Right cardiac atrium (tissue), 5 donors: ENCODE measurements around the gene RUNDC3A. TPM values are rescaled to one million over a fixed set of nuclear protein-coding genes. Genes with fewer than 3 reads are reported as not detected.

Experiments used
- ATAC-seq, 2 donors: fragments of 200-7000 bp; cut with Tn5 transposase; one replicate each; pipeline versions ENCODE4 v1.8.0 to v1.9.1; 2020; ENCODE audit warnings: moderate library complexity in 2 of 2, mild to moderate bottlenecking in 1 of 2
- DNase-seq, 3 donors: peaks; one replicate each; pipeline ENCODE4 v3.0.0-alpha.2; 2020
- H3K27ac ChIP-seq: one replicate; pipeline ENCODE4 v1.5.1; 2013; ENCODE audit warnings: mild to moderate bottlenecking, low read length, control low read depth, moderate library complexity
- H3K27me3 ChIP-seq: one replicate; pipeline ENCODE4 v1.6.1; 2013; ENCODE audit not compliant: control insufficient read depth, insufficient read depth
- H3K4me1 ChIP-seq: one replicate; pipeline ENCODE4 v1.6.1; 2013; ENCODE audit warnings: low read length; ENCODE audit not compliant: control insufficient read depth, insufficient read depth
- H3K4me3 ChIP-seq: one replicate; pipeline ENCODE4 v1.5.1; 2013; ENCODE audit warnings: low read length, control low read depth
- H3K9me3 ChIP-seq: one replicate; pipeline ENCODE4 v1.6.1; 2013; ENCODE audit warnings: low read length; ENCODE audit not compliant: control insufficient read depth
- WGBS: extraction: QIAGEN DNeasy Blood & Tissue Kit; methylation state at CpG from one replicate; pipeline ENCODE4 v1.1.7; 2013; 5-methylcytosine and 5-hydroxymethylcytosine counted together
- intact Hi-C, 4 donors: fragments of 100-400 bp; cut with DNase I; formaldehyde crosslinking; loops; one replicate each; pipeline versions ENCODE4 v1.11.0 to v1.14.0; 2022 to 2023
- polyA plus RNA-seq: library from polyadenylated mRNA; stranded (reverse); fragments of 200-250 nt; gene quantifications from one replicate; pipeline ENCODE4 v1.2.3, GENCODE V29; 2013
- total RNA-seq, 4 donors: library from RNA; stranded (reverse); fragmentation: NEBNext Ultra II Directional; extraction: Animal tissue kit (Norgen Biotek cat#: 25700); gene quantifications; one replicate each; pipeline ENCODE4 v1.2.1, GENCODE V29; 2021
- donor health status: healthy with polysubstance abuse.
- donor health status: DM: no; HTN: yes; CAD: no.
- donor health status: DM: no; HTN: no; CAD: no.
- donor health status: DM: no; HTN: yes; CAD: no; lungs with severe emphysema.
- donor health status: DM: yes; HTN: yes; CAD: no.

RUNDC3A gene
- total and polyA plus RNA-seq, 5 donors, result 1.6 to 4.5 (median 2.1) TPM

DNA sequence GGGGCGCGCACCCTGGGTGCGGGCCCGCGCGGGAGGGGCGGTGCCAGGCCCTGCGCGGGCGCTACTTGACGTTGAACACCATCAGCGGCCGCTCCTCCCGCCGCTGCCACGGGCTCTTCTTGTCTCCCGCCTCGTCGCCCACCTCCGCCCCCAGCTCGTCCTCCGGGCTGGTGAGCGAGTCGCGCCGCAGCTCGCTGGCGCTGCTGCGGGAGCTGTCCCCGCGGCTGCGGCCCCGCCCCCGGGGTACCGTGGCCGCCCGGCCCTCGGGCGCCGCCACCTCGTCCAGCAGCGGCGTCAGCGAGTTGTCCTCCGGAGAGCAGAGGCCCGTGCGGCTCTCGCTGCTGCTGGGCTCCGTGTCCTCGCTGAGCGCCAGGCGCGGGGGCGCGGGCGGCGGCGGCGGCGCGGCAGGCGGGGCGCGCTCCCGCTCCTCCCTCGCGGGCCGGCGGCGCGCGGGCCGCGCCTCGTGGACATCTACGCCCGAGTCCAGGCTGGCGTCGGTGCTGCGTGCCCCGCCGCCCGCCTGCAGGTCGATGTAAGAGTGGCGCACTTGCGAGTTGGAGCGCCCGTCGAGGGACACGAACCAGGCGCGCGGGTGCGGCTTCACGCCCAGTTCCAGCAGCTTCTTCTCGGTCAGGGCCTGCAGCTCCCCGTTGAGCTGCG lies 45.4 kb downstream of the RUNDC3A start:
- ATAC-seq, result peak in 1 of 2 donors; percentile 23
- DNase-seq, result peak; percentile 47 to 85 (median 82)
- peak overlapping the region; percentile 33 for H3K4me3 ChIP-seq
- intact Hi-C loops, result no loop called here
- H3K27ac ChIP-seq, result no peak overlapping the region
- 27% methylated on average over 98 of the region's 98 CpGs for WGBS
- no peaks in the 10 kb centered on the region for H3K9me3 ChIP-seq
- H3K4me1 ChIP-seq, result no peaks in the 10 kb centered on the region
- no peaks in the 10 kb centered on the region for H3K27me3 ChIP-seq

DNA sequence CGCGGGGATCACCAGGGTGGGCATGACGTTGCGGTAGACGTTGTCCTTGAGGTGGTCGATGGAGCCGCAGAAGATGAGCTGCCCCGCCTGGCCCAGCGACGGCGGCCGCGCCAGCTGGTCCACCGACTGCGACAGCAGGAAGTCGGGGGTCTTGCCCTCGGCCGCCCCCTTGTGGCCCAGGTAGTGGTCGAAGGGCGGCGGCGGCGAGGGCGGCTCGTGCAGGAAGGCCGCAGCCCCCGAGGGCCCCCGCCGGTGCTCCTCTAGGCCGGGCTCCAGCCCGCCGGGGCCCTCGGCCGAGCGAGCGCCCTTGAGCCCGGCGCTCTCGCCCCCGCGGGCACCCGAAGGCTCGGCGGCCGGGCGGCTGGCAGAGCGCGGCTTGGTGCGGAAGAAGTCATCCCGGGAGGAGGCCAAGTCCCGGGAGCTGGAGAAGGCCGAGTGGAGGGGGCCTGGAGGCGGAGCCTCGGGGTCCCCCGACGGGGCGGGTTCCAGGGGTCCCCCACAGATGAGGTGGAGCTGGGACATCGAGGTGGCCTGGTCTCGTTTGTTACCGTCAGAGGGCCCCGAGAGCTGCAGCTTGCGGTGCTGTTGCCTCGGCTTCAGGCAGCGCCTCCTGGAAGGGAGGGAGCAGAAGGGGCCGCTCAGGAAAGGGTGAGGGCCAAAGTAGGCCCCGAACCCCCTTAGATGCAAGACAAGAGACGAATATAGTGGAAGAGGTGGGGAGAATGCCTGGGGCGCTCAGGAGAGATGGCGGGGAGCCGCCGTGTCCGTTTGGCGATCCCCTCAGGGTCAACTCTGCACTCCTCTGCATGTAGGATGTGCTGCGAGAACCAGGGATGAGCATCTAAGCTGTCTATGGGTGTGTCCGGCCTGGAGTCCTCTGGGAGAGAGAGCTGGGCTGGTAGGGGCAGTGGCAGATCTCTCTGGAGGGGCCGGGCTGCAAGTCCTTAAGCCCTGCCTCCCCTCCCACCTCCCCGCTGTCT lies 46.5 kb downstream of the RUNDC3A start:
- H3K4me1 ChIP-seq, result no peaks in the 10 kb centered on the region
- no peak overlapping the region for H3K27ac ChIP-seq
- DNase-seq (peak; percentile 58 to 88 (median 86)), ATAC-seq (no peak)
- intact Hi-C loops, result no loop called here
- no peaks in the 10 kb centered on the region for H3K27me3 ChIP-seq
- H3K9me3 ChIP-seq, result no peaks in the 10 kb centered on the region
- WGBS, result 52% methylated on average over 77 of the region's 77 CpGs
- H3K4me3 ChIP-seq, result peak overlapping the region; percentile 33

DNA sequence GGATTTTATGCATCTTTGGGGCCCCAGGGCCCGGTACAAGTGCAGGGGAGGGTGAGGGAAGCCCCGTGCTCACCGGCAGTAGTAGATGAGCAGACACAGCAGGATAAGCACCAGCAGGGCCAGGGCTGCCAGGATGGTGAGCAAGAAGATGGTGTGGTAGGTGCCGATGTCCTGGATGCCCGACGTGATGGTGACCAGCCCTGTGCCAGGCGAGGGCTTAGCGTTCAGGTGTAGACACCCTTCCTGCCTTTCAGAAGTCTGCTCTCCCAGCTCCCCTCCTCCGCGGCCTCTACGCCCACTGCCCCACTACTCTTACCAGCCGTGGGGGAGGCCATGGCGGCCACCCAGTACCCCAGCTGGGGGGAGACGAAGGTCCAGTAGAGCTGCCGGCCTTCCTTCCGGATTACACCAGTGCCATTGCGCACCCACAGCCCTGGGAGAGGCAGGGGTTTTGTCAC lies 47.3 kb downstream of the RUNDC3A start:
- Histone ChIP-seq H3K4me3 (no peak overlapping the region), H3K4me1 (no peaks in the 10 kb centered on the region), H3K9me3 (no peaks in the 10 kb centered on the region), H3K27me3 (no peaks in the 10 kb centered on the region), H3K27ac (no peak overlapping the region)
- ATAC-seq (no peak), DNase-seq (peak in 2 of 3 donors; percentile 53 to 57)
- WGBS, result 84% methylated on average over 17 of the region's 17 CpGs
- intact Hi-C loops, result no loop called here

DNA sequence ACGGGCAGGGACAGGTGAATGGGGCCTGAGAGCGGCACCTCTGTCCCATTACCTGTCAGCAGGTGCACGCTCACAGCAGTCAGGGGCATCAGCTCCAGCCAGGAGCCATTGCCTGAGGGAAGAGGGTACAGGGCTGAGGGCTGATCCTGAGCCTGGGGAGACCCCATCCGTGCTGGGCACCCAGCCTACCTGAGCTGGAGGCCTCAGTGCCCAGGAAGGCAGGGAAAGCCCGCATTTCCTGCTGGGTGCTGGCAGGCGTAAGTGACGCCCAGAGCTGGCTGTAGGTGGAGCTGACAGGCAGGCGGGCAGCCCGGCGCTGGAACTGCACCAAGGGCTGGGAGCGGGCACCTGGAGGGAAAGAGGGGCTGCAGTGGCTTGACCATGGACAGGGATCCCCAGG lies 47.8 kb downstream of the RUNDC3A start:
- no peak for ATAC-seq
- 87% methylated on average over 11 of the region's 11 CpGs for WGBS

DNA sequence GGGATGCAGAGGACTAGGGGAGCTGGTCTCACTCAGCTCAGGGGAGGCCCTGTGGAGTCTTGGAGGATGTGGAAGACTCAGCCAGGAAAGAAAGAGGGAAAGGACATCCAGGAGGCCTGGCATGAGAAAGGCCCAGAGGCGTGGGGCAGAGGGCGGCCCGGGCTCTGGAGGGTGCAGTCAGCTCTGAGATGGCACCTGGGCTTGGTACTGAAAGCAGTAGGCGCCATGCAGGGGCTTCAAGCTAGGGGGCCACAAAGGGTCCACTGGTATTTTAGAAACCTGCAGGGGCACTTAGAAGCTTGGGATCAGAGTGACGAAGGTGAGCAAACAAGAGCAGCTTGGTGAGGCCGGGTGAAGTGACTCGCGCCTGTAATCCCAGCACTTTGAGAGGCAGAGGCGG lies 49.7 kb downstream of the RUNDC3A start:
- Histone ChIP-seq H3K27me3 (no peaks in the 10 kb centered on the region), H3K27ac (no peak overlapping the region), H3K4me3 (no peak overlapping the region), H3K9me3 (no peaks in the 10 kb centered on the region), H3K4me1 (peaks cover 10% of the 10 kb centered on the region)
- WGBS, result 90% methylated on average over 9 of the region's 9 CpGs
- peak in 1 of 3 donors; percentile 16 for DNase-seq
- intact Hi-C loops, result no loop called here
- no peak for ATAC-seq

More for the DNA sequence above, 47.8 kb downstream of the RUNDC3A start:
- no peaks in the 10 kb centered on the region for H3K27me3 ChIP-seq
- DNase-seq, result peak in 1 of 3 donors; percentile 48
- no peak overlapping the region for H3K4me3 ChIP-seq
- H3K4me1 ChIP-seq, result peaks cover 4% of the 10 kb centered on the region
- H3K27ac ChIP-seq, result no peak overlapping the region
- intact Hi-C loops, result no loop called here
- H3K9me3 ChIP-seq, result no peaks in the 10 kb centered on the region

DNA sequence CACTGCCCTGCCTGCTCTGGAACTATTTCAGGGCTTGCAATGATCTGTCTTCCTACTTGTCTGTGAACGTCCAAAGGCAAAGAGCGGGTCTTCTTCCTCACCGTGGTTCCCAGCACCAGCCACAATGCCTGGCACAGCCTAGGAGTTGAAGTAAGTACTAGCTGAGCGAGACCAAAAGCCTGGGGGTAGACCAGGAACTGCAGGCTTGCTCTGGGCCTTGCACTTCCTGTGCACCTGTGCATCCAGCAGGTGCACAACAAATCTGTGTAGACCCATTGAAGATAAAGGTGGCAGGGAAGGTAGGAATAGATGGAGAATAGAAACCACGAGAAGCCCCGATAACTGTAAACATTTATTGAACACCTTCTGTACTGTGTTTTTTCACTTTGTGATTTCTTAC lies 50.6 kb downstream of the RUNDC3A start:
- peak in 1 of 3 donors; percentile 21 for DNase-seq
- Histone ChIP-seq H3K9me3 (no peaks in the 10 kb centered on the region), H3K4me3 (no peak overlapping the region), H3K27ac (no peak overlapping the region), H3K4me1 (peaks cover 10% of the 10 kb centered on the region), H3K27me3 (no peaks in the 10 kb centered on the region)
- WGBS, result 75% methylated on average over 6 of the region's 6 CpGs
- no peak for ATAC-seq
- intact Hi-C loops, result no loop called here

DNA sequence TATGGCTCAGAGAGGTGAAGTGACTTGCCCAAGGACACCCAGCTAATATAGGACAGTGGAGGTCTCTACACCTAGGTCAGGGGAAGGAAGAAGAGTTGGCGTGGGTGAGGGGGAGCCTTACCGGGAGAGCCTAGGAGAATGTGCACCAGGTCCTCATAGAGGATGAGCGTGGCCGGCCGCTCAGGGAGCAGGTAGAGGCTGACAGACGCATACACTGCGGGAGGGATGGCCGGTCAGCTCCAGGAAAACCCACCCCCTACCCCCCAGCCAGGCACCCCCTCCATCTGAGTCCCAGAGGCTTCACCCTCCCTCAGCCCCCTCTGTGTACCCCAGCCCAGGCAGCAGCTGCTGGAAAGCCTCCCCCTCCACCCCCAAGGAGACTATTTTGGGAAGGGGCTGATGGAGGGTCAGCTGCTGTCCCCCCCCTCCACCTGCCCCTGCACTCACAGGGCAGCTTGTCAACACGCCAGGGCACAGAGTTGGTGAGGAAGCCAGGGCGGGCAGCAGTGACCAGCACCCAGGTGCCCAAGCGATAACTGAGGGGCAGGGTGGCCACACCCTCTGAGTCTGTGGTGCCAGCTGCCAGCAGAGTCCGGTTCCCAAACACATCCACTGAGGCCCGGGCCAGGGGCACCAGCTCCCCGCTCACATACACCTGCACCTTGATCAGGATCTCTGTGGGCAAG lies 51.2 kb downstream of the RUNDC3A start:
- 90% methylated on average over 14 of the region's 14 CpGs for WGBS
- no peaks in the 10 kb centered on the region for H3K9me3 ChIP-seq
- H3K4me3 ChIP-seq, result no peak overlapping the region
- ATAC-seq (no peak), DNase-seq (peak in 2 of 3 donors; percentile 54 to 58)
- H3K27ac ChIP-seq, result no peak overlapping the region
- intact Hi-C loops, result no loop called here
- H3K27me3 ChIP-seq, result no peaks in the 10 kb centered on the region
- H3K4me1 ChIP-seq, result peaks cover 10% of the 10 kb centered on the region

DNA sequence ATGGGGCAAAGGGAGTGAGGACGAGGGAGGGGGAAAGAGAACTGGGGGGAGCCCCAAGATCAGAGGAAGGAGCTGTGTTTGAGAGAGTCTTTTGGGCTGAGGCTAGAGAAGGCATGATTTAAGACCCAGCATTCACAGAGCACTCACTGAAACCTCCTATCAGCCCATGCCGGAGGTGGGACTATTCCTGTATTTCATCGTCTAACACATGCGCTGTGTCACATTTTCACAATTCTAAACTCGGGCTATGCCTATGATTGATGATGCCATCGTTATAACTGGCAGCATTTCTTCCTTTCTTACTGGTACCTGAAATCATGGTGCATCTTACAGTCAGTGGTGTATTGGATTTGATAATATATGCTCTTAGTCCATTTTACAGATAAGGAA lies 51.7 kb downstream of the RUNDC3A start:
- WGBS, result 59% methylated on average over 6 of the region's 6 CpGs
- DNase-seq (no peak), ATAC-seq (no peak)
- Histone ChIP-seq H3K4me1 (peaks cover 10% of the 10 kb centered on the region), H3K27me3 (no peaks in the 10 kb centered on the region), H3K27ac (no peak overlapping the region), H3K4me3 (no peak overlapping the region), H3K9me3 (no peaks in the 10 kb centered on the region)
- intact Hi-C loops, result no loop called here

DNA sequence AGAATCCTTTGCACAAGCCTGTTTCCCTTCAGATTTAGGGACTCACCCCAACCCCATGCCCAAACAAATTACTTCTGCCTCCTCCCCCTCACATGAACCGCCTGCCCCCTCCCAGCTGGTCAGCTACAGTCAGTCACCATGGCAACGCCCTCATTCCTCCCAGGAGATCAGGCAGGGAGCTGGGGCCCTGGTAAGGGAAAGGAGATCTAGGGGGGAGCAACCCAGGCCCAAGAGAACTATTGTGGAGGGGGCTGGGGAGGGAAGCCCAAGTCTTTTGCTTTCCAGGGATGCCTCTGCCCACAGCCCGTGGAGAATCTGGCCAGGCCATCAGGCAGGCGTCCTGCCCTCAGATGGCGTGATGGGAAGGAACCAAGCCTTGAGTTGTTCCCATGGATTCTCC lies 52.4 kb downstream of the RUNDC3A start:
- H3K27me3 ChIP-seq, result no peaks in the 10 kb centered on the region
- H3K27ac ChIP-seq, result no peak overlapping the region
- DNase-seq (peak in 2 of 3 donors; percentile 66), ATAC-seq (no peak)
- H3K9me3 ChIP-seq, result no peaks in the 10 kb centered on the region
- H3K4me1 ChIP-seq, result peaks cover 10% of the 10 kb centered on the region
- intact Hi-C loops, result no loop called here
- 50% methylated on average over 5 of the region's 5 CpGs for WGBS
- no peak overlapping the region for H3K4me3 ChIP-seq

DNA sequence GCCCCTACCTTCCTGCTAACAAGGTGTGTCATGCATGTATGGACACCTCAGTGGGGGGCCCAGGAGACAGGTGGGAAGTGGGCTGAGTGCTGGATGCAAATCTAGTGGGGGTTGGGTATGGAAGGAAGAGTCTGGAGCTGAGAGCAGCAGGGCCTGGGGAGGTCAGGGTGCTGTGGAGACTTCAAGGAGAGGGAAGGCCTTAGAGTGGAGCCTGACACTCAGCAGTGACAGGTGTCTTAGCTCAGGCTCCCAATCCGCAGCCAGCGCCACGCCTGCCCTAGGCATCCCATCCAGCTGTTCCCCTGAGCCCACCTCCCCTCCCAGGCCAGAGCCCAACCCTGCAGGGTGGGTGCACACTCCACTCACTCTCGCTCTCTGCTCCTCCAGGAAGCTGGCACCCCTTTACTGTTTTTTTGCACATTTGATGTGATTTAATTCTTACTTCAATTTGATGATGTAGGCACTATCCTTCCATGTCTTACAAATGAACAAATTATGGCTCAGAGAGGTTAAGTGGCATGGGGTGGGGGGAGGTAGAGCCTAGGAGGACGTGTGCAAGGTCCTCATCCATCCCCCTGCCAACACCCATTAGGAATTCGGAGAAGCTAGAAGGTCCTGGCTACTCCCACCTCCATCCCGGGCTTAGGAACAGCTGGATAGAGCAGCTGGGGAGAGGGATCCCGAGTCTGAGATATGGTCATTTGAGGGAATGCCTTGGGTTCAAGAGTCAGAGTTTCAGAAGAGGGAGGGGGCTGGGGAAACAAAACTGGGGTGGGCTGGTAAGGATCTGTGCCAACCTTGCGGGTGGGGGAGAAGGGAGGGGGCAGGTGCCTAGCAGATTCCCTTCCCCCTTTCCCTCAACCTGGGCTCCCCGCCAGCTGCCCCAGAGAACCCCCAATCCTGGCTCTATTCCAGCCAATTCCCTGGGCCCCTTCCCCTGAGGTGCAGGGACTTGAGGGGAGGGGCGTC lies 53.2 kb downstream of the RUNDC3A start:
- Histone ChIP-seq H3K27me3 (no peaks in the 10 kb centered on the region), H3K4me1 (peaks cover 10% of the 10 kb centered on the region), H3K9me3 (no peaks in the 10 kb centered on the region), H3K4me3 (no peak overlapping the region), H3K27ac (no peak overlapping the region)
- intact Hi-C loops, result no loop called here
- ATAC-seq (peak; percentile 9 to 17), DNase-seq (peak in 2 of 3 donors; percentile 57 to 58)
- WGBS, result 50% methylated on average over 11 of the region's 11 CpGs
